Measurements from ENCODE around the gene RHOT1. TPM values are rescaled to one million over a fixed set of nuclear protein-coding genes. Genes with fewer than 3 reads are reported as not detected.
"Not testable (repeated sequence)": the region's sequence is repeated elsewhere in the genome, so short reads cannot be mapped to it uniquely, and the experiment has no call there.

The RHOT1 gene
- total and polyA plus RNA-seq, 10 donors: 21.2 to 57.1 (median 33.6) TPM

- 86 to 90% (median 87%) methylated on average over 21 of the region's 21 CpGs for WGBS, 5 donors
- peaks cover 0 to 26% (median 15%) of the 10 kb centered on the region in 6 donors for H3K4me1 ChIP-seq
- H3K27ac ChIP-seq: no peak overlapping the region
- no peaks in the 10 kb centered on the region for H3K27me3 ChIP-seq (replicated peaks in 1 of 7)
- no peaks in the 10 kb centered on the region for H3K36me3 ChIP-seq
- H3K4me3 ChIP-seq: no peak overlapping the region
- TF ChIP-seq CTCF (IDR thresholded peaks at IDR 0.05 in 8 of 11, conservative IDR thresholded peaks at IDR 0.05 in 3 of 11) (no peak), POLR2AphosphoS5 (IDR thresholded peaks at IDR 0.05) (no peak), POLR2A (IDR thresholded peaks at IDR 0.05) (no peak)
- H3K9me3 ChIP-seq: no peaks in the 10 kb centered on the region
- DNase-seq: no peak
- intact Hi-C loops (cut with DNase I; ENCODE audit: low total_unique reads): no loop called here
Observed at GRCh38 chr17:32110596-32110995, 31.7 kb upstream of the RHOT1 start.

- WGBS, 5 donors: 52 to 76% (median 58%) methylated on average over 15 to 18 of the region's 18 CpGs
- no peak for DNase-seq
- no peak overlapping the region for H3K4me3 ChIP-seq
Observed at GRCh38 chr17:32111141-32111771, 31.0 kb upstream of the RHOT1 start.

GRCh38 chr17:32112416-32112815, 29.9 kb upstream of the RHOT1 start:
- intact Hi-C loops (cut with DNase I; ENCODE audit: low total_unique reads): no loop called here
- Histone ChIP-seq H3K9me3 (no peaks in the 10 kb centered on the region), H3K4me1 (peaks cover 0 to 13% (median 3%) of the 10 kb centered on the region in 6 donors), H3K27ac (no peak overlapping the region), H3K27me3 (replicated peaks in 1 of 7) (peaks cover 0 to 10% (median 0%) of the 10 kb centered on the region in 7 donors), H3K4me3 (no peak overlapping the region), H3K36me3 (no peaks in the 10 kb centered on the region)
- TF ChIP-seq CTCF (IDR thresholded peaks at IDR 0.05 in 8 of 11, conservative IDR thresholded peaks at IDR 0.05 in 3 of 11): no peak
- no peak for TF ChIP-seq POLR2AphosphoS5 (IDR thresholded peaks at IDR 0.05)
- no peak for TF ChIP-seq POLR2A (IDR thresholded peaks at IDR 0.05)
- WGBS, 5 donors: 94 to 96% (median 95%) methylated on average over 20 of the region's 20 CpGs
- DNase-seq: no peak

More at GRCh38 chr17:32111141-32111771, 31.0 kb upstream of the RHOT1 start:
- Histone ChIP-seq H3K4me1 (peaks cover 0 to 24% (median 13%) of the 10 kb centered on the region in 6 donors), H3K27me3 (replicated peaks in 1 of 7) (no peaks in the 10 kb centered on the region), H3K27ac (no peak overlapping the region), H3K9me3 (no peaks in the 10 kb centered on the region), H3K36me3 (no peaks in the 10 kb centered on the region)
- TF ChIP-seq POLR2AphosphoS5 (IDR thresholded peaks at IDR 0.05) (no peak), CTCF (IDR thresholded peaks at IDR 0.05 in 8 of 11, conservative IDR thresholded peaks at IDR 0.05 in 3 of 11) (peak in 5 of 11 experiments; percentile 10 to 40 (median 20)), POLR2A (IDR thresholded peaks at IDR 0.05) (no peak)
- intact Hi-C loops (cut with DNase I; ENCODE audit: low total_unique reads): no loop called here

GRCh38 chr17:32114536-32114935, 27.8 kb upstream of the RHOT1 start:
- no peaks in the 10 kb centered on the region for H3K36me3 ChIP-seq
- peaks cover 0 to 18% (median 0%) of the 10 kb centered on the region in 7 donors for H3K27me3 ChIP-seq (replicated peaks in 1 of 7)
- WGBS, 5 donors: 51 to 59% (median 58%) methylated on average over 4 of the region's 4 CpGs
- H3K27ac ChIP-seq: no peak overlapping the region
- DNase-seq: no peak
- H3K4me3 ChIP-seq: no peak overlapping the region
- no peaks in the 10 kb centered on the region for H3K9me3 ChIP-seq
- intact Hi-C loops (cut with DNase I; ENCODE audit: low total_unique reads): no loop called here
- no peak for TF ChIP-seq POLR2A (IDR thresholded peaks at IDR 0.05)
- no peak for TF ChIP-seq POLR2AphosphoS5 (IDR thresholded peaks at IDR 0.05)
- TF ChIP-seq CTCF (IDR thresholded peaks at IDR 0.05 in 8 of 11, conservative IDR thresholded peaks at IDR 0.05 in 3 of 11): no peak
- peaks cover 0 to 9% (median 2%) of the 10 kb centered on the region in 6 donors for H3K4me1 ChIP-seq

GRCh38 chr17:32115546-32115945, 26.8 kb upstream of the RHOT1 start:
- 88 to 96% (median 95%) methylated on average over 5 to 8 of the region's 8 CpGs for WGBS, 5 donors
- not testable (repeated sequence) for DNase-seq

More at GRCh38 chr17:32115546-32115945, 26.8 kb upstream of the RHOT1 start:
- H3K4me1 ChIP-seq; intact Hi-C loops (cut with DNase I; ENCODE audit: low total_unique reads); H3K9me3 ChIP-seq; H3K4me3 ChIP-seq; H3K36me3 ChIP-seq; H3K27ac ChIP-seq: not testable (repeated sequence)
- peaks cover 0 to 18% (median 0%) of the 10 kb centered on the region in 7 donors for H3K27me3 ChIP-seq (replicated peaks in 1 of 7)
